Suprapubic skin (tissue), 4 donors: Measurements from ENCODE around the gene GPD2. TPM values are rescaled to one million over a fixed set of nuclear protein-coding genes. Genes with fewer than 3 reads are reported as not detected.
A peak's percentile ranks its signal among the peaks of the same experiment; 100 is the strongest.

Experiments
- DNase-seq, 2 donors: peaks; one replicate each; pipeline ENCODE4 v3.0.0-alpha.2; 2019; ENCODE audit warnings: low spot score in 2 of 2
- H3K27ac ChIP-seq: fragments of 200-600 bp; sonication (generic); one replicate; pipeline ENCODE4 v1.5.1; 2019
- H3K27me3 ChIP-seq: fragments of 200-600 bp; sonication (generic); one replicate; pipeline ENCODE4 v1.5.1; 2019
- H3K36me3 ChIP-seq: fragments of 200-600 bp; sonication (generic); one replicate; pipeline ENCODE4 v1.5.1; 2019
- H3K4me1 ChIP-seq: fragments of 200-600 bp; sonication (generic); one replicate; pipeline ENCODE4 v1.5.1; 2019
- H3K4me3 ChIP-seq: fragments of 200-600 bp; sonication (generic); one replicate; pipeline ENCODE4 v1.5.1; 2019; ENCODE audit warnings: mild to moderate bottlenecking
- H3K9me3 ChIP-seq: fragments of 200-600 bp; sonication (generic); one replicate; pipeline ENCODE4 v1.5.1; 2019
- CTCF ChIP-seq, 2 donors: fragments of 200-600 bp in 1 of 2; fragments of 450-650 bp in 1 of 2; sonication (generic) in 1 of 2; IDR thresholded peaks; one replicate each; pipeline ENCODE4 v1.5.1; 2016 to 2019; ENCODE audit warnings: antibody characterized with exemption in 2 of 2, mild to moderate bottlenecking in 1 of 2, moderate library complexity in 1 of 2
- EP300 ChIP-seq: sonication (generic); formaldehyde crosslinking; IDR thresholded peaks from one replicate; pipeline ENCODE4 v1.6.1; 2017; ENCODE audit warnings: antibody characterized with exemption
- POLR2A ChIP-seq, 2 donors: fragments of 450-650 bp; IDR thresholded peaks; one replicate each; pipeline ENCODE4 v1.6.1; 2017; ENCODE audit warnings: antibody characterized with exemption in 2 of 2, mild to moderate bottlenecking in 2 of 2, moderate library complexity in 2 of 2
- POLR2AphosphoS5 ChIP-seq, 3 donors: sonication (generic); formaldehyde crosslinking; IDR thresholded peaks; one replicate each; pipeline ENCODE4 v1.6.1; 2017; ENCODE audit warnings: antibody characterized with exemption in 3 of 3
- WGBS: methylation state at CpG from one replicate; pipeline ENCODE4 v1.1.5; 2018; 5-methylcytosine and 5-hydroxymethylcytosine counted together
- total RNA-seq, 4 donors: library from RNA; depleted of rRNA; stranded (reverse); fragments of >200 nt; gene quantifications; one replicate each; pipeline ENCODE4 v1.1.0, GENCODE V29; 2016

GPD2 gene
- total RNA-seq, 4 donors from 2014 or later: 34.7 to 77.5 (median 50.3) TPM

- H3K27ac ChIP-seq: no peak overlapping the region
- peak in 1 of 2 donors; percentile 69 for DNase-seq
- no peak overlapping the region for H3K4me3 ChIP-seq
- H3K9me3 ChIP-seq: no peaks in the 10 kb centered on the region
- 57% methylated on average over 3 of the region's 3 CpGs for WGBS
- peaks cover 7% of the 10 kb centered on the region for H3K4me1 ChIP-seq
- no peaks in the 10 kb centered on the region for H3K27me3 ChIP-seq
- TF ChIP-seq POLR2A (IDR thresholded peaks at IDR 0.05) (no peak), CTCF (IDR thresholded peaks at IDR 0.05) (no peak), POLR2AphosphoS5 (IDR thresholded peaks at IDR 0.05) (peak in 1 of 3 donors; percentile 54), EP300 (no peak)
- no peaks in the 10 kb centered on the region for H3K36me3 ChIP-seq
Measured at GRCh38 chr2:156405586-156405985, 30.6 kb upstream of the GPD2 start.

DNA sequence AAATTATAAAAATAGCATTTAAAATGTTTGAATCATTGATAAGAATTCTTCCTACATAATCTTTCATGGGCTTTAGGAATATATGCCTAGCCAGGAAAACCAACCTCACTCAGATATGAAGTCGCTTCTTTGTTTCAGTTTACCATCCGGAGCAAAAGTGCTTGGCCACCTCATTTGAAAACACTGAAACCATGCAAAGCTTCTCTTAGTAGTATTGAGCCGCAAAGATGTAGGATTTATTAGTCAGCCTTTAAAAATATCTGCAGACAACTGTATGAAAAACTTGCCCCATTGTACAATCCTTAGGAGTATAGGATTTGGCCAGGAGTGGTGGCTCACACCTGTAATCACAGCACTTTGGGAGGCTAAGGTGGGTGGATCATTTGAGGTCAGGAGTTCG lies 24.3 kb upstream of the GPD2 start:
- DNase-seq: no peak
- H3K4me1 ChIP-seq: no peaks in the 10 kb centered on the region
- H3K36me3 ChIP-seq: no peaks in the 10 kb centered on the region
- WGBS: 94% methylated on average over 4 of the region's 4 CpGs
- no peak overlapping the region for H3K27ac ChIP-seq
- no peak overlapping the region for H3K4me3 ChIP-seq
- TF ChIP-seq POLR2AphosphoS5 (IDR thresholded peaks at IDR 0.05): no peak
- TF ChIP-seq EP300: no peak
- no peak for TF ChIP-seq POLR2A (IDR thresholded peaks at IDR 0.05)
- TF ChIP-seq CTCF (IDR thresholded peaks at IDR 0.05): no peak
- no peaks in the 10 kb centered on the region for H3K27me3 ChIP-seq
- no peaks in the 10 kb centered on the region for H3K9me3 ChIP-seq

- H3K27me3 ChIP-seq: no peaks in the 10 kb centered on the region
- no peak for DNase-seq
- H3K36me3 ChIP-seq: no peaks in the 10 kb centered on the region
- TF ChIP-seq POLR2A (IDR thresholded peaks at IDR 0.05) (no peak), CTCF (IDR thresholded peaks at IDR 0.05) (no peak), EP300 (no peak), POLR2AphosphoS5 (IDR thresholded peaks at IDR 0.05) (no peak)
- no peak overlapping the region for H3K4me3 ChIP-seq
- H3K4me1 ChIP-seq: no peaks in the 10 kb centered on the region
- WGBS: 83% methylated on average over 1 of the region's 1 CpG
- H3K27ac ChIP-seq: no peak overlapping the region
- H3K9me3 ChIP-seq: no peaks in the 10 kb centered on the region
Measured at GRCh38 chr2:156421851-156422250, 14.3 kb upstream of the GPD2 start.

- H3K4me1 ChIP-seq: no peaks in the 10 kb centered on the region
- H3K9me3 ChIP-seq: no peaks in the 10 kb centered on the region
- H3K27me3 ChIP-seq: no peaks in the 10 kb centered on the region
- H3K27ac ChIP-seq: no peak overlapping the region
- 82% methylated on average over 8 of the region's 8 CpGs for WGBS
- no peak for TF ChIP-seq POLR2A (IDR thresholded peaks at IDR 0.05)
- no peak for TF ChIP-seq POLR2AphosphoS5 (IDR thresholded peaks at IDR 0.05)
- no peak for TF ChIP-seq EP300
- no peak for TF ChIP-seq CTCF (IDR thresholded peaks at IDR 0.05)
- DNase-seq: no peak
- H3K36me3 ChIP-seq: no peaks in the 10 kb centered on the region
- H3K4me3 ChIP-seq: no peak overlapping the region
Measured at GRCh38 chr2:156423674-156424282, 12.4 kb upstream of the GPD2 start.

- H3K27ac ChIP-seq: no peak overlapping the region
- TF ChIP-seq CTCF (IDR thresholded peaks at IDR 0.05) (no peak), POLR2A (IDR thresholded peaks at IDR 0.05) (no peak), EP300 (no peak), POLR2AphosphoS5 (IDR thresholded peaks at IDR 0.05) (no peak)
- no peak for DNase-seq
- no peaks in the 10 kb centered on the region for H3K27me3 ChIP-seq
- 77% methylated on average over 1 of the region's 1 CpG for WGBS
- no peaks in the 10 kb centered on the region for H3K36me3 ChIP-seq
- peaks cover 9% of the 10 kb centered on the region for H3K4me1 ChIP-seq
- no peaks in the 10 kb centered on the region for H3K9me3 ChIP-seq
- no peak overlapping the region for H3K4me3 ChIP-seq
Measured at GRCh38 chr2:156427074-156427473, 9.1 kb upstream of the GPD2 start.
